GM19467 (cell line): ENCODE measurements around the gene GPX8.

Experiments
- ATAC-seq: cut with Tn5 transposase; IDR thresholded peaks from one replicate; pipeline ENCODE4 v1.9.1; 2021; ENCODE audit warnings: mild to moderate bottlenecking, moderate library complexity; ENCODE audit not compliant: unreplicated experiment

The GPX8 gene, protein sequence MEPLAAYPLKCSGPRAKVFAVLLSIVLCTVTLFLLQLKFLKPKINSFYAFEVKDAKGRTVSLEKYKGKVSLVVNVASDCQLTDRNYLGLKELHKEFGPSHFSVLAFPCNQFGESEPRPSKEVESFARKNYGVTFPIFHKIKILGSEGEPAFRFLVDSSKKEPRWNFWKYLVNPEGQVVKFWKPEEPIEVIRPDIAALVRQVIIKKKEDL

DNA sequence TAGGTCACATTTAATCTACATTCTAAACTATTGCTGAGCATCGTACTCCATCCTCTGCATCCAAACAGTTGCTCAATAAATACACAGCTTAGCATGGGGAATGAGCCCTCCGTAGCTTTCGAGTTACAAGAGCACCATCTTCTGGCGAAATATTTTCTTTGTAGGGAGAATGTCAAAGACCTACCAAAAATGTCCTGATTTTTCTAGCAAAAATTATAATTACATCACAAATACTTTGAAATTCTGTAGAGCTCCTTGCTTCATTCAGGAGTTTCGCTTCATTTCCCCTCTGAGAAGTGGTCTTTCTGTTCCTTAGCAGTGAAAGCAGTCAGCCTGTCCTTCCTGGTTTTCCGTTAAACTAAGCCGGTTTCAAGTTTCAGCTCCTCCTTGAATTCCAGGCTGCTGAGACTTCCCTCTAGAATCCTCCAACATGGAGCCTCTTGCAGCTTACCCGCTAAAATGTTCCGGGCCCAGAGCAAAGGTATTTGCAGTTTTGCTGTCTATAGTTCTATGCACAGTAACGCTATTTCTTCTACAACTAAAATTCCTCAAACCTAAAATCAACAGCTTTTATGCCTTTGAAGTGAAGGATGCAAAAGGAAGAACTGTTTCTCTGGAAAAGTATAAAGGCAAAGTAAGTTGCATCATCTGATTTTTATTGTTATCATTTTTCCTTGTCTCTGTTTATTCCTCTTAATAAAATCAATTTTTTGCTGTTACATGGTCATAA is at the start of gene GPX8:
TSS of gene GPX8 (plus strand) at position 409 of the 730 bp plus-strand sequence. CDS start at position 431, 22 bp downstream.
- no peak for ATAC-seq

DNA sequence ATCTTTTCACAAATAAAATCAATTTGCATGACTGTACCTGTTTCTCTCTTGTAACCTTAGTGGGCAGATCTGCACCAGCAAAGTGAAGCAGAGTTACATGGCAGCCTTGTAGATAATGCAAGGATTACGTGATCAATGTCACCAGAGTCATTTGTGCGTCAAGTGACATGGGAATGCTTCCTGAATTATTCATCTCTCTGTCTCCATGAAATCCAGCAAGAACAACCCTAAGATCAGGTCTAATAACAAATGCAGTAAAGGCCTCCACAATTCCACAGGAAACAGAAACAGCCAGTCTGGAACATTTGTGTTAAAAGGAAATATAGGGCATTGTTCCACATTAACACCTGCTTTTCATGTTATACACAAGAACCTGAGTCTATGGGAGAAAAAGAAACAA is 49.8 kb upstream of the GPX8 start:
- no peak for ATAC-seq

DNA sequence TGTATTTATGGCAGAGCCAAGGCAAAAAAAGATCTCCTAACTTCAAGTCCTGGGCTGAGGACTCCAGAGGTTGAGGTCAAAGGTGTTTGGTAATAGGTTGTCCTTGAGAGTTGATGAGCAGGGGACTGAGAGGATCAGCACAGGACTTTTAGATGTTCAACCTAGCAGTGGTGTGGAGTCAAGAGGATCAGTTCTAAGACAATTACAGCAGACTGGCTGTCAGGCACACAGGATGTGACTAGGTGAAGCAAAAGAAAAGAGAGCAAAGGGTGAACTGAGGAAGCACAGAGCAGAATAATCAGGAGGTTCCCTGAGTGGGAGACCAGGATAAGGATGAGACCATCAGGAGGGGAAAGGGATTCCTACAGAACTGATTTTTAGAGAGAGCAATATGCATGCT is 46.6 kb upstream of the GPX8 start:
- ATAC-seq, result no peak

DNA sequence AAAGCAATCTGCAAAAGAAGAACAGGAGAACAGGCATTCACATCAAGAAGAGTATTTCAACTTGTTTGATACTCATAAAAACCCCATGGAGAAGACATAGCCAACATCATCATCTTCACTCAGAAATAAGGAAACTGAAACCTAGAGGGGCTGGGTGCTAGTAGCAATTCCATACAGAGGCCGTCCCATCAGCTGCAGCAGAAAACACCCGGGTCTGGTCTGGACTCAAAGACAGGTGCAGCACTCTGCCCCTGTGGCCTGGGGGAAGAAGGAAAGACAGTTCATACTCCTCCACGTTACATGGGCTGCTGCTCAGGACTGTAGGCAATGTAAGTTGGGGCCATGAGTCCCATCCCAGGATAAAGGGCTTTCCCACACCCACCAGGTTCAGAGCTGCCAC is 45.9 kb upstream of the GPX8 start:
- no peak for ATAC-seq

DNA sequence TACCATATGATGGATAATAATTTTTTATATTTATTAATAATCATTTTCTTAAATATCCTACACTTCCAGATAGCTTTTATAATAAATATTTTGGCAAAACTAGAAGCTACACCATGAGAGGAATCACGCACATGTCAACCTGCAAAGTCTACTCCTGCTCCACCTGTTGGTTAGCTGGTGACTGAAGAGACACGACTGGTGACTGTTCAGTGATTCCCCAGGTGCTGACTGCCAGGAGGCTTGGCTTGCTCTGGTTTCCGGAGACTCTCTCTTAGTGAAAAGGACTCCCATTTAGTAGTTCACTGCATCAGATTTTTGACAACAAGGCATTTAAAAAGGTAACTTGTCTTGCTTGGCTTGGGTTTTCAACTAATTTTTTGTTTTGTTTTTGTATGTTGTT is 36.6 kb upstream of the GPX8 start:
- no peak for ATAC-seq

DNA sequence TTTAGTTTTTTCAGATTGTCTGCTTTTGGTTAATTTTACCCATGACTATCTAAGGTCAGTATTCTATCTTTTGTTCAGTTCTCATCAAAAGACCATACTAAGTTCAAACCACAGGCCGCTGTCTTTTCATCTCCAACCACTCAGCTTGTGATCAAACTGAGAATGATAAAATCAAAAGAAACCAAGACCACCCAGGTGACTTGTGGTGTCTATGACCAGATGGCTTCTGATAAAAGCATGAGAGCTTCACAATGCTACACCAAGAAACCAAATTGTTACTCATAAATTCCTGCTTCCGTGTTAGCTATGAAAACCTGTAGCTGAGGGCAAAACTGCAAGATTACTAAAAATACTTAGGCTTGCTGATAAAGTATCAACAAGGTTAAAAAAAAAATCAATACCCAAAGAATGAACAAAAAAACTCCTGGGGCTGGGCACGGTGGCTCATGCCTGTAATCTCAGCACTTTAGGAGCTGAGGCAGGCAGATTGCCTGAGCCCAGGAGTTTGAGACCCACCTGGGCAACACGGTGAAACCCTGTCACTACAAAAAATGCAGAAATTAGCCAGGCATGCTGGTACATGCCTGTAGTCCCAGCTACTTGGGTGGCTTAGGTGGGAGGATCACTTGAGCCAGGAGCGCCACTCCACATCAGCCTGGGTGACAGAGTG is 25.8 kb upstream of the GPX8 start:
- ATAC-seq, result no peak

DNA sequence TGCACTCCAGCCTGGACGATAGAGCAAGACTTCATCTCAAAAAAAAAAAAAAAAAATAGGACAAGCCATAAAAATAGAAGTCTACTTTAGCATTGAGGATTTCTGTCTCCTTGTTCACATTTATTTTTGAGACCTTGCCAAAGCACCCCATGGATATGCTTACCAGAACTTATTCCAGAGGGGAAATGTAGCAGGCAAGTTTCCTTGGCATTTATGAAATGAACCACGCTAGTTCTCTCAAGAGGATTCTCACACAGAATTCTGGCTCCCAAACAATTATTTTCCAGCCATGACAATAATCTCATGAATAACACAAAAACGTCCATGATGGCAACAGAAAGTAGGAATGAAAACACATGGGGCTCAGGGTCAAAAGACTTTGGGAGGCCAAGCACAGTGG is 23.4 kb upstream of the GPX8 start:
- ATAC-seq, result no peak

DNA sequence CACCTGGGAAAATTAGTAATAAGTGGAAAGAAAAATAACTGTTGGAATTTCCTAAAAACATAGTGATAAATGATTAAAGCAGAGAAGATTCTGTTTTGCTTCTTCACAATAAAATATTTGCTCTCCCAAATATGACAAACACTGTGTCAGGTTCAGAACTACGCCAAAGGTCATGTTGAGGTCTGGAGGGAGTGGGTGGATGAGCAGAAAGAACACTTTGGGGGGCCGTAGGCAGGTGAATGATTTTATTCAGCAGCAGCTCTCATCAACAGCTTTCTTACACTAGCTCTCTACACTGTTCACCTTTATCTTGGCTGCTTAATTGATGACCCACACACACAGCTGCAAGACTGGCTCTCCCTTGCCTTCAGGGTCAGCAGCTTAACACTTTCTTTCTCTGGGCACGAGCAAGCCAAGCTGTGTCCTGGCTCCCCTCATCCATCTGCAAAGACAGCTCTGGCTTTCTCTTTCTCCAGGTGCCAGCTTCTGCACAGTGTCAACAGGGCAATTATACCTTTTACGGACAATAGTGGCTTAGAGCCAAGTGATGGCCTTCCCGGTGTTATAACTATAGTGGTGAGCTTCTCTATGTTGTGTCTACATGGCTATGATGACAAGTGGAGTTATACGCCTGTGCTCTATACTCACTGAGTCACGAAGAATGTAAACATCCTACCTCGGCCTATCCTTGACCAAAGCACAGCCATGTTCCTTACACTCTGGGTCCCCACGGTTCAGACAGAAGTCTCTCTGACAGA is 18.9 kb upstream of the GPX8 start:
- ATAC-seq, result no peak

DNA sequence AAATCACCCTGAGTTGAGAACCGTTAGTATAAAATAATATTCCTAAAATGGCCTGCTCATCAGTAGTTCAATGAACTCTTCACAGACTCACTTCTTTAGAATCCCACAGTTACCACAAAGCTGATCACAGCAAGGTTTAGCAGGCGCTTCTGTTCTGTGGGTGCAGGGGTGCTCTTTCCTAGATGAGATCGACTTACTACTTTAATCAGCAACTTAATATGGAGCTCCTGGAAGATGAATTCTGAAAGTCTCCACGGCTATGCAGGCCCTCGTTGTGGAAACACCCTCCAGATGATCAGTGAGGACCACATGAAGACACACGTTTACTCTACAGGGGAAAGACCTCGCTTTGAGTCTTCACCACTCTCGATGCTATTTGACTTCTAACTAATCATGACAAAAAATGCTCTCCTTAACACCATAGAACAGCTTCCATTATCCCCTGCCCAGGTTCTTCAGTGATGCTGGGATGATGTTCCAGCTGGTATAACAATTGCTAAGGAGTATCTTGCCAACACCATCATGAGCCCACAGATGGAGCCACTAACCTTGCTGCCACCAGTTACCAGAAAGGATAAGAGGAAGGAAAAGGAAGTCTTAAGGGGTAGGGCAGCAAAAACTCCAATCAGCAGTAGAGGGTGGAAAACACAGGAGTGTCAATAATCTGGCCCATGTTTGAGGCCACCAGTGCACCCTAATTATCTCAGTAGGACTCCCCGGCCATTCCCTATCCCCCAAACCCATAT is 17.9 kb upstream of the GPX8 start:
- ATAC-seq, result no peak

DNA sequence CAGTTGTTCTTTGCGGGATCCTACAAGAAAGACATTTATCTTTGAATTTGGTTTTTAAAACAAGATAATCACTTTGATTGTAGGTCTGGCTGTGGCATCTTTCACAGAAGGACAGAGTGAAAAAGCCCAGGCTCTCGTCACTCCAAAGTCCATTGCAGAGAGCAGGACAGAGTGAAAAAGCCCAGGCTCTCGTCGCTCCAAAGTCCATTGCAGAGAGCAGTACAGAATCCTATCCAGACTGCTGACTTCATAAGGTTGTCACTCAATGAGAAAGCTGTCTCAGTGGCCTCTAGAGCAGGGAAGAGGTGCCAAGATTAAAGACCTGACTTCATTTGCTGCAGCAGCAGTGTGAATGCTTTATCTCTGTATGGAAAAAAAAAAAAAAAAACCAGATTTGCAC is 16.3 kb upstream of the GPX8 start:
- ATAC-seq, result no peak

DNA sequence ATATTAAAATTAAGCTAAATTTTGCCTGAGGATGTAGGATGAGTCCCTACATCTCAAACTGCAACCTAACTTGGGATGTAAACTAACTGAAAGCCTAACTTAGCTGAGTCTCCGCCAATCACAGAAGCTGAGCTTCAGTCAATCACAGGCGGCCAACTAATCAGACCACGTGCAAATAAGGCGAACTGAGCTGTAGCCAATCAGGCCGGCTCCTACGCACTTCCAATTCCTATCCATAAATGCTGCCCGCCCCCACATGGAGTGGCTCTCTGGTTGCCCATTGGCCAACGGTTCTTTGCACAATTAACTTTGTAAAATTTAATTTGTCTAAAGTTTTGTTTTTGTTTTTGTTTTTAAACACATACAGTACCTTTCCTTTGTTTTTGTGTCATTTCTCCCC is 13.9 kb upstream of the GPX8 start:
- no peak for ATAC-seq

DNA sequence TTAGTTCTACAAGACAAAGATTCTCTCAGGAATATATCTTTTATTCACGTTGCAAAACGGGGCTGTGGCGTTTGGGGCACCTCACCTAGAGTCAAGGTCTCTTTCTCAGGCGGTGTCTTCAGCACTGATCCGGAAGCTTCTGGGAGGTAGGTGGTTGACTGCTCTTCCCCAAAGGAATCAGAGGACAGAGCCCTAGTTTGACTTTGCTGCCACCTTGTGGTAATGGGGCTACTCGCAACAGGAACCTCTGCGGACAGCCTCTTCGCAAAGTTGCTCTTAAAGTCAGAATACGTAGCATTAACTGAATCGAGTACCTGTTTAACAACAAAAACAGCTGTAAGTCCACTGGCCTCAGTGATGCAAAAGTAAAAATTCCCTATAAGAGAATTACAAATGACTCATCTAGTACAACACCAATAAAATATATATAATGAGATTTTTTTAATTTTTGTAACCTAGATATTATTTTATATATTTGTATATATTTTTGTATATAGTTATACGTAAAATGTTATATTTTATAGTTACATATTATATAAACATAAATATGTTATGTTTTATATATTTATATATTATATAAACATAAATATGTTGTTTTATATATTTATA is 13.3 kb upstream of the GPX8 start:
- peak; percentile 89 for ATAC-seq

DNA sequence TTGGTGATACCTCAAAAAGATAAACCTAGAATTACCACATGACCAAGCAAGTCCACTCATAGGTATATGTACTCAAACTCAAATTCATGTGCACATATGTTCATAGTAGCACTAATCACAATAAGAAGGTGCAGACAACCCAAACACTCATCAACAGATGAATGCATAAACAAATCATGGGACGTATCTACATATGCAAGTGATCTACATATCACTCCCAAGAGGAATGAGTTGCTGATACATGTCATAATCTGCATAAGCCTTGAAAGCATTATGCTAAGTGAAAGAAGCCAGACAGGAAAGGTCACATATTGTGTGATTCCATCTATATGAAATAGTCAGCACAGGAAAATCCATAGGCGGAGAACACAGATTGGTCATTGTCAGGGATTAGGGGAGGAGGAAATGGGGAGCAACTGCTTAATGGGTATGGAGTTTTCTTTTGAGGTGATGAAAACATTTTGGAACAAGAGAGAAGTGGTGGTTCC is 10.6 kb upstream of the GPX8 start:
- no peak for ATAC-seq

DNA sequence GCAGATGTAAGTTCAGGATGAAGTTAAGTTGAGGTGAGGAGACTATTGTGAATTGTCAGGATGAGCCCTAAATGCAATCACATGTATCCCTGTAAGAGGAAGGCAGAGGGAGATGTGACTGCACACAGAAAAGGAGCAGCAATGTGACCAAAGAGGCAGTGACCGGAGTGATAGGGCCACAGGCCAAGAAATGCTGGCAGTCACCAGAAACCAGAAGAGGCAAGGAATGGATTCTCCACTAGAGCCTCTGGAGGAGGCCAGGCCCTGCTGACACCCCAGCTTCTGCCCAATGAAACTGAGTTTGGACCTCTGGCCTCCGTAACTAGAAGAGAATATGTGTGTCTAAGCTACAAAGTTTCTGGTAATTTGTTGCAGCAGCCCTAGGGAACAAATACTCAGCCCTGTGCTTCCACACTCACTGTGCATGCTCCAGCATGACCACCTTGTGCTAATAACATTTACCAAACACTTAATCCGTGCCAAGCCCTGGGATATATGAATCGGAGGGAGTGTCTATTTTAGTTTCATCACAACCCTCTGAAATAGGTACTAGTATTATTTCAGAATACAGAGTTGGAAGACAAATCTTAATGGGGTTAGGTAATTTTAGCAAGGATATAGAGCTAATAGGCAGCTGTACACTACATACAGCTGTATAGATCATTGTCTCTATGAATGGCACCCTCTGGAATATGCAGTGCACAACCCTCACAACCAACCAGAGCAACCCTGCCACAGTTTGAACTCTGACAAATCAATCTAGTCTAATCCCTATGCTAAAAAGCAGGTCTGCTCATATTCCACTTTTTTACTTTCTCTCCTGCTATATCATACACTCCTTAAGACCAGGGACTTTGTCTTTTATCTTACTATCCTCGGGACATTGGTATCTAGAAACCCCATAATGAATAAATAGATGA is 7.8 kb upstream of the GPX8 start:
- ATAC-seq, result no peak

DNA sequence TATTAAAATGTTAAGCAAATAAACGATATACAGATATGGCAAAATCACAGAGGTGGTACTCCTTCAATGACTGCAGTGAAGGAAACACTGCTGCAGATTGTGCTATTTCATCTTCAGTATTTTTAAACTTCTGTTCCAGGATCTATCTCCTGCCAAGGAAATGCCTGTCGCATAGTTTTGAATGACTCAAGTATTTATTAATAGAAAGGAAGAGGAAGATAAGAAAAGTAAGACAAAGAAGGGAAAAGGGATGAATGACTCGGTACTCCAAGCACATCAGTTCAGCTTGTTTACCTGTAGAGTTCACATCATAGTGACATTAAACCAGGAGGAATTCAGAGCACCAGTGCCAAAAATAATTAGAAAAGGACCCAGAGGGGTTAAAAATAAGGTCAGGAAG is 5.1 kb upstream of the GPX8 start:
- no peak for ATAC-seq

DNA sequence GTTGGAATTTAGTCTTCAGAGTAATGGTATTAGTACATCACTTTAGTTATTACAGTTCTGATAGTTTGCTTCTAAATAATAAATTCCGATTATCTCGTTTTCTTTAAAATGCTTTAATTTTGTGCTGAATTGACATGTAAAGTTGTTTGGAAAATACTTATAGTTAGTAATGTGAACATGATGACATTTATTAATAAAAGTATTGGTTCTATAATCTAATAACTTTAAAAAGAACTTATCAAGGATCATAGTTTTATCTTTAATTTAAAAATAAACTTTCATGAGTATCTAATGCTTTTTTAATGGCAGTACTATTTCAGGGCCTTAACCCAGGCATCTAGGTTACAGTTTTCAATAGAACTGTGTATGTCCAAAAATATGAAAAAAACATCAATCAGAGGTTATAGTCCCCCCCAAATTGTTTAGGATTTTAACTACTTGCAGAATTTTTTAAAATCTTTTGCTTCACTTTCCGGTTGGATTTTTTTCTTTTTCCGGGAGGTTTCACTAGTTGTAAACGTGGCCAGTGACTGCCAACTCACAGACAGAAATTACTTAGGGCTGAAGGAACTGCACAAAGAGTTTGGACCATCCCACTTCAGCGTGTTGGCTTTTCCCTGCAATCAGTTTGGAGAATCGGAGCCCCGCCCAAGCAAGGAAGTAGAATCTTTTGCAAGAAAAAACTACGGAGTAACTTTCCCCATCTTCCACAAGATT is 680 bp downstream of the GPX8 start:
- ATAC-seq, result no peak

DNA sequence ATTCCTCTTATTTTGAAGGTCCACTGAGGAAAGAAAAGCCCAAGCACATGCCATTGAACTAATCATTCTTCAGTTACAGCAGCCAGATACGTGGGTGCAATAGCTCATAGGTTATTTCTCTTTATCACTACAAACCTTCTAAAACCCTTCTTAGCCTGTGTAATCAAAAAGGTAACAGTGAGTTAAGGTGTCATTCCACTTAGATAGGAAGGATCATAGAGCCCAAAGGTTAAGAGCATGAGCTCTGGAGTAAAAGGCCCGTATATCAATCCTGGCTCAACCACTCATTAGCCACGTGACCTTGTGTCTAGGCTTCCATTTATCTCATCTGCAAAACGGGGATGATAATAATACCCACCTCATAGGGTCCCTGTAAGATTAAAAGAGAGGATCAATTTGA is 2.7 kb downstream of the GPX8 start:
- no peak for ATAC-seq

DNA sequence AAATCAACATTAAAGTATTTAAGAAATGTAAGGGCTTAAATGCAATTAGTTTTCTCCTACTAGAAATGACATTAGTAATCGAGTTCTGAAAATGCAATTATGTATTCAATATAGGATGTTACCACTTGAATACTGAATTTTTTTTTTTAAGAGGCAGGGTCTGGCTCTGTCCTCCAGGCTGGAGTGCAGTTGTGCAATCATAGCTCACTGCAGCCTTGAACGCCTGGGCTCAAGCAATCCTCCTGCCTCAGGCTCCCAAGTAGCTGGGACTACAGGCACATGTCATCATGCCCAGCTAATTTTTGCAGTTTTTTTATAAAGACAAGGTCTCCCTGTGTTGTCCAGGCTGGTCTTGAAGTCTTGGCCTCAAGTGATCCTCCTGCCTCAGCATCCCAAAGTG is 11.5 kb downstream of the GPX8 start:
- no peak for ATAC-seq
